Measurements from ENCODE around the gene KIF18A.

KIF18A gene

DNA sequence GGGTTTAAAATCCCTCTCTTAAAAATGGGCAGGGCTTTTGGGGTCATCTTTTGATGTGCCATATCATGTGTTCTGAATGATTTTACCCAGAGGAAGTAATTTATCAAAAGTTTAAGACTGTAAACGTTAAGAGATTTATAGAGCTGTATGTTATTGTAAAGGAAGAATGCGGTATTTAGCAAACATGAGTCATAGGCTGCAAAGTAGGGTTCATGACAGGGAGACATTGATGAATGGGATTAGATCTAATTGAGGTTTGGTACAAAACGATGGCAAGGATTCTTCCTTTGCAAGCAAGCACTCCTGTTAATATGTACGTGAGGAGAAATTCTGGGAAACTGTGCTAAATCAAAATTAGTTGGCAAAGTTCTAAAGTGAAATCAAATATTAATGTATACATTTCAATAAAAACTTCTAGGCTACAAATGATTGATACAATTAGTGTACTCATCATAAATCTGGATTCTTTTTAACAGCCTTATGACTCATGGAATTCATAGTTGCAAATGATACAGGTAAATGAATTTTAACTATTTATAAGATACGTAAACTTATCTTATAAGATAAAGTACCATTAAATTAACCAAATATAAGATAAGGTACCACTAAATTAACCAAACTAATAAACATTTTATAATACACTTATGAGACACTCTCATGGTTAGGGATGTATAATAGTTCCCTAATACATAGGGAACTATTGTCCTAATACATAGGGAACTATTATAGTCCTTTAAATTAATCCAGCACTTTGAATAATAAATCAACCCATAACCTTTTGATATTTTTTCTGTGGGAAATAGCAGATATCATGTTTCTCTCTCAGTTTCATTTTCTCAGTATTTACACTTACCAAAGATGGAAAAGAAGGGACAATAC is 58.4 kb downstream of the KIF18A start:
- no peak for DNase-seq (ENCODE audit: extremely low read depth in 1 of 2, low read depth in 1 of 2)

DNA sequence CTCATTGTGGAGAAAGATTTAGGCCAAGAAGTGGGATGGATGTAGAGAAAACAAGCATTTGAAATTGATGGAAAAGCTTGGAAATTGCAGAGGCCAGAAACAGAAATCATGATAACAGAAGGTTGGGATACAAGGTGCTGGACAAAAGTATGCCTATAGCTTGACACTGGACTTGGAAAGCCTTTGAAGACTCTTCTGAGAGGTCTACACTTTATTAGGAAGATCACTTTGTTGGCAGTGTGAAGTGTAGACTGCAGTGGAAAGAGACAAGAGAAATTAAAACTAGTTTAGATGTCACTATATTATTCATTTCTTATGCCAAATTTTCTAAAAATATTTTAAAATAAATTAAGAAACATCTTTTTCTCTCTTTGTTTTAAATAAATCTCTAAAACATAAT is 59.1 kb downstream of the KIF18A start:
- no peak for DNase-seq (ENCODE audit: extremely low read depth in 1 of 2, low read depth in 1 of 2)

DNA sequence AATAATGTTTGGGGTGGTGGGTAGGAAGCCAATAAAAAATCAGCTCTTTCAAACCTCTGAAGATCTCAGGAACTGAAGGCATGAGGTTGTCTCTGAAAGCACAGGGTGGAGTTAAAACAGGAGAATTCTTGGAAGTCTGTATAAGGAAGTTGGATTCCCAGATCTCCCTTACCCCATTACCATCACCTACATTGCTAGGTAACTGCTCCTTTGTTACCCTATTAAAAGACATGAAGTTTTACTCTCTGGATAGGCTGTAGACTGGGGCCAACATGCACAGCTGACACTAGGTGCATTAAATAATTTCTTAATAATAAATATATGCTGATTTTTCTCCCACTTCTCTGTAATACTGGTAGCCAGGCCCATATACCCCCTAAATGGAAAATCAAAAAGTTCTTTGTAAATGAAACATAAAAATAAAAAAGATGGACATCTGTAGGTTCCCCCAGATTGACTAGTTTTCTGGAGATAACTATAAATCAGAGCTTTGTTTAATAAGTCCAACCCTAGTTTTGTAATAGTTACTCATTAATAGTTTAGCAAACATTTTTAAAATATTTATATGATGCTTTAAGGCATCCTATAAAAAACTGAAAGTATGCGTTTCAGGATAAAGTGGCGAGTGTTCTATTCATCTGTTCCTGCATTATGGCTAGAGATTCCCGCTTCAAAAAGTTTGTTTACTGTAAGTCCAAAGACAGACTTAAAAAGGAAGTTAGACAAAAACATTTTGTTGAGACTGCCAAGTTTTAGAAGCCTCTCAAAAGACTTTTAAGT is 63.8 kb downstream of the KIF18A start:
- no peak for DNase-seq (ENCODE audit: extremely low read depth in 1 of 2, low read depth in 1 of 2)

DNA sequence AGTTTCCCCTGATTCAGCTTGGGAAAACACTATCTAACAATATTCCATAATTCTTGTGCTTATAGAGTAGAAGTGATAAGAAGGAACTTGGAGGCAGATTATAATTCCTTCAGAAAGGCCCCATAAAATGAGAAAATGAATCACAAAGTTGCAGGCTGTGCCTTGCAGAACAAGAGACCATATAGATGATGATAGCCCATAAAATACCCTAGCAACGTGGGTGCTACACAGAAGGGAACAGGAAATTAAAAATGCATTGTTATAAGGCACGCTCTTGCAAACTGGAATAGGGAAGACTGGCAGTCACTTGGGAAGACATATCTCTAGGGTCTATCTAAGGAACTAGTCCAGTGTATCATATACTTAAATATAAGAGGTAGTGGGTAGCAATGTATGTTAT is 67.6 kb downstream of the KIF18A start:
- DNase-seq (ENCODE audit: extremely low read depth in 1 of 2, low read depth in 1 of 2) = no peak

DNA sequence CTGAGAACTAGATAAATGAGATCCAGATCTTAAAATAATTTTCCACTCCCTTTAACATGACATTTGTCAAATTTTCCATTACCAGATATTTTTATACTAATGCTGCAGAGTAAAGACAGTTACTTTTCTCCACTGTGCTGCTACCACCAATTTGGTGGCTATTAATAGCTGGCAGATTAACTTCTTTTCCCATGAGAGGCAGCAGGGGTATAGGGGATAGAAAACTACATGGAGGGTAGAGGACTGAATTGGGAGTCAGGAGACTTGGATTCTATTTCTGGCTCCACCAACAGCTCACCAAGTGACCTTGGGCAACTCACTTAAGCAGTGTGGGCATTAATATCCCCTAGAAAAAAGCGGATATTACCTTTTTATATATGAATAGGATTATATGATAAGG is 69.2 kb downstream of the KIF18A start:
- no peak for DNase-seq (ENCODE audit: extremely low read depth in 1 of 2, low read depth in 1 of 2)

DNA sequence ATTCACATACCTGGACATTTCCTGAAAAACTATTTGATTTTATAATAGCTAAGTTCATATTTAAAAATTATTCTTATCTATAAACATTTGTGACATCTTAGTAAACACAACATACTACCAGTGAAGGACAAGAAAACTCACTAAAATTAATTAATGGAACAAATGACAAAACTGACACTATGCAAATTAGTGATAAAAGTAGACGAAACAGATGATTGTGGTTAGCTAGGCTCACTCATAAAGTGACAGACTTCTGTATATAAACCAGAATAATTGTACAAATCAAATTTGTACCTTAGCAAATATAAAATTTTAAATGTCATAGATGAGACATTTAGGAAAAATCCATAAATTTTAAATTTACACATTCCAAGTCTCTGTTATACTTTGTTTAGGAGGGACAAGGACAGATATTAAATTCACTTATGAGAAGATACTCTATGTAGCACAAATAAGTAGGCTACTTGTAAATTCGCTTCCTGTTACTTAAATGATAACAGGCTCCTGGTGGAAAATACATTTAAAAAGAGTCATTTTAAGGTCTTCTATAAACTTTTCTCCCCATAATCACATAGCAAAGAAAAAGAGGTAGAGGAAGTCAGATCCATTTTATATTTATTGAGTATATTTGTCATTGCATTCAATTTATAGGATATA is 81.2 kb downstream of the KIF18A start:
- DNase-seq (ENCODE audit: extremely low read depth in 1 of 2, low read depth in 1 of 2) = no peak

DNA sequence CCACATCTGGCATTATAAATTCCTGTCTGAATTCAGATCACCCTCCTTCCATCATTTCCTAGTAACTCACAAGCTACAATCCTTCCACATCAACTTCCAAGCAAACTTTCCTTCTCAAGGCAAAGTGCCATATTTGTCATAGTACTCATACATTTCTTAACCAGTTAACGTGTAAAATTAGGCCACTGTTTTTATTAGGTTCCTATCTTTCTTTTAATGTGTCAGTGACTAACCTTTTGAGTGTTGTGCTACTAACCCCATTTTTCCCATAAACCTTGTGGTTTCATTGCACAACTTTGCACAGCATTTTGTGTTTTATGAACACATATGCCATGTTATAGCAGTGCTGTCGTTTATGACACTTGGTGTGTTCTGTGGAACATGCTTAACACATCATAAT is 90.1 kb downstream of the KIF18A start:
- DNase-seq (ENCODE audit: extremely low read depth in 1 of 2, low read depth in 1 of 2) = no peak

DNA sequence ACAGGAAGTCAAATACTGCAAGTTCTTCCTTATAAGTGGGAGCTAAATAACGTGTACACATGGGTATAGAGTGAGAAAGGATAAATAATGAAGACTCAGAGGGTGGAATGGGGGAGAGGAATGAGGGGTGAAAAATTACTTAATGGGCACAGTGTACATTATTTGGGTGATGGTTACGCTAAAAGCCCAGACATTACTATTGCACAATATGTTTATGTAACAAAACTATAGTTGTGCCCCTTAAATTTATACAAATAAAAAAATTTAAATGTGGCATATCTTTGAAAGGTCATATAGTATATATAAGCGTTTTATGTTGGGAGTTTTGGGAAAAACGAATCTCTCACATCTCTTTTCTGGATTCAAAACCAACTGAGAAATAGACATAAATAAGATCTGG is 96.1 kb downstream of the KIF18A start:
- DNase-seq (ENCODE audit: extremely low read depth in 1 of 2, low read depth in 1 of 2) = no peak

DNA sequence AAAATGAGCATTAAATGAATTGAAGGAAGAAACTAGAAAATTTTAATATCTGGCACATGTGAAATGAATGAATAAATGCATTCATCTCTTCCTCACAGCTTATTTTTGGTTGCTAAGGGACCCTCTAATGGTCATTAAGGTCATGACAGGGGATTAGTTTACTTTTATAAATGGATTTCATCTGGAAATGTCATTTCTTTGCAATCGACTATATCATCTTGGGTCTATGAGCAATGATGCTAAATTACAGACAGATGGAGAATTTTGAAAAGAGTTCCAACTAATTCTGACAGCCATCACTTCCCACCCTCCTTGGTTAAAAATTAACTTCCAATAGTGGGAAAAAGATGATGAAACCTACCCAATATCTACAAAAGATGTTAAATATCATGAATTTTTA is 98.0 kb downstream of the KIF18A start:
- DNase-seq (ENCODE audit: extremely low read depth in 1 of 2, low read depth in 1 of 2) = no peak

DNA sequence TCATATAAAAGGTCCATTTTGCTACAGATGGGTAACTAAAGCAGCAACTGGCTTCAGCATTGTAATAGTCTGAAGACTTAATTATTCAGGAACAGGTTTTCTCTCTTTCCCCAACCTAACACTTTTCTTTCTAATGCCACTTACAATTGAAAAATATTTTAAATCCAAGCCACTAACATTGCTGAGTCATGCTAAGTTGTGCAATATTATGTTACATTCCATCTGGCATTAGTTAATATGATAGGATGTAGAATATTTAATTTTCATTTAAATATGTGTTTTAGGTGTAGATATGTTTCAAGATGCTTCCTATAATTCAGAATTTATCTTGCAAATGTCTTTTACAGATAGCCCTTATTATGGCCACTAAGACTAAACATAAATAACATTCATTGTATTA is 98.6 kb downstream of the KIF18A start:
- no peak for DNase-seq (ENCODE audit: extremely low read depth in 1 of 2, low read depth in 1 of 2)

DNA sequence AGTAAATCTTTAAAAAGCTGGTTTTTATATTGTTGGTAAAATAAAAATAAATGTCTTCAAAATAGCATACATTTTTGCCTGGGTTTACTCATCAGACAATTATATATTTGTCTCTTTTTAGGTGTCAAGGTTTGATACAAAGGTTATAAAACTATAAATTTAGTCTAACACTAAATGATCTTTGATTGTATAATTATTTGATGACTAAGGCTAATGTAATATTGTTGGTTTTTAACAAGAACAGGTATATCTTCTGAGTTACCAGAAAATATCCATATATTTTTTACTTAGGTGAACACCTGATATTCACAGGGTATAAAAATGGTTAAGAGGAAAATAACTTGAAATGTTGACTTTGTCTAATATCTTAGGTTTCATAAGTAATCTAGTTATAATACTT is 104.3 kb downstream of the KIF18A start:
- no peak for DNase-seq (ENCODE audit: extremely low read depth in 1 of 2, low read depth in 1 of 2)

DNA sequence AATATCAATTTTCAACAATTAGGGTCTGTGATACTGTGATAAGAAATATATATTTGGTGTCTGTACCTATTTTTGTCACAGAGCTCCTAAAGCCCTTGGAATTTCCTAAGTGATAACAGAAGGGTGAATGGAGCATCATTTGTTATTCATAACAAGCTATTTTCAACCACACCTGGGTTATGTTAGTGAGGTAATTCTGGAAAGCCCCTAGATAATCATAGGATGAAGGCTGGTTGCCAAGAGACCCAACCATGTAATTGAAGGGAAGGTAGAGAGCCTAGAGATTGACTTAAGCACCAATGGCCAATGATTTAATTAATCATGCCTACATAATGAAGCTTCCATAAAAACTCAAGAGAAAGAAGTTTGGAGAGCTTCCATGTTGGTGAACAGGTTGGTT is 109.4 kb downstream of the KIF18A start:
- no peak for DNase-seq (ENCODE audit: extremely low read depth in 1 of 2, low read depth in 1 of 2)

DNA sequence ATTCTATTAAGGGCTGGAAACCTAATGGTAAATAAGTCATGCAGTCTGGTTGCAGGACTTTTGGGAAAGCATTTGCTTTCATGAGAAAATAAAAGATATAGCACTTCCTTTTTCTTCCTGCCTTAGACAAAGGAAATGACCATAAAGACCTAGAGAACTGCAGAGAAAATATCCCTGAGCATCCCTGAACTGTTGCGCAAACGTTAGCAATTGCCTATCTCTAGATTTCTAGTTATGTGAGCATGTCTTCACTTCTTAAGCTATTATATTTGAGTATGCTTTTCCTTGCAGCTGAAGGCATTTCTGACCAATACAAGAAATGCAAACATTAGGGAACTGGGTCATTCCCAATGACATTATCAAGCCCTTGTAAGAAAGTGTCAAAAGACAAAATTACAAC is 110.6 kb downstream of the KIF18A start:
- DNase-seq (ENCODE audit: extremely low read depth in 1 of 2, low read depth in 1 of 2) = no peak

DNA sequence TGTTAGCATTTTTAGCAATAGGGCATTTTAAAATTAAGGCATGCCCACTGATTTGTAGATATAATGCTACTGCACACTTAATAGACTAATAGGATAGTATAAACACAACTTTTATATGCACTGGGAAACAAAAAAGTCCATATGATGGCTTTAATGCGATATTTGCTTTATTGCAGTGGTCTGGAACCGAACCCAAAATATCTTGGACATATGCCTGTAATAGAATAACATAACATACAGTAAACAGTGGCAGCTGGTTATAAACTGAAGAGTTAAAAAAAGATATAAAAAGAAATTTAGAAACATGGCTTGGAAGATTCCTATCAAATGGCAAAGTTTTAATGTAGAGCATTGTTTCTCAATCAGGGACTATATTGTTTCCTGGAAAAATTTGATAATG is 111.9 kb downstream of the KIF18A start:
- no peak for DNase-seq (ENCODE audit: extremely low read depth in 1 of 2, low read depth in 1 of 2)

DNA sequence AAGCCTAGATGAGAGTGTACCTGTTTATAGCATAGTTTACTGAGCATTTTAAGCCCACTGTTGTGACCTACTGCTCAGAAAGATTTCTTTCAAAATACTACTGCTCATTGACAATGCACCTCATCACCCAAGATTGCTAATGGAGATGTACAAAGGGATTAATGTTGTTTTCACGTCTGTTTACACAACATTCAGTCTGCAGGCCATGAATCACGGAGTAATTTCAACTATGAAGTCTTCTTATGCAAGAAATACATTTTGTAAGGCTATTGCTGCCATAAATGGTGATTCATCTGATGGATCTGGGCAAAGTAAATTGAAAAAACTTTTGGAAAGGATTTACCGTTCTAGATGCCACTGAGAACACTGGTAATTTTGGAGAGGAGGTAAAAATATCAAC is 112.9 kb downstream of the KIF18A start:
- DNase-seq (ENCODE audit: extremely low read depth in 1 of 2, low read depth in 1 of 2) = no peak

DNA sequence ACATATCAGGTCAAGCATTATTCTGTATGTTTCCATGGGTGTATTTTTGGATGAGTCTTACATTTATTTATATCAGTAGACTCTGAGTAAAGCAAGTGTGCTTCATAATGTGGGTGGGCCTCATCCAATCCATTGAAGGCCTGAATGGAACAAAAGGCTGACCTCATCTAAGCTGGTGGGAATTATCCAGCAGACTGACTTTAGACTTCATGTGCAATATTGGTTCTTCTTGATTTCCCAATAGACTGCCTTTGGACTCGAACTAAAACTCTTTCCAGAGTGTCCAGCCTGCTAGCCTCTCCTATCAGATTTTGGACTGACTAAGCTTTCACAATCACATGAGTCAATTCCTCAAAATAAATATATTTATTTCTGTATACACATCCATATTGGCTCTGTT is 116.2 kb downstream of the KIF18A start:
- no peak for DNase-seq (ENCODE audit: extremely low read depth in 1 of 2, low read depth in 1 of 2)

DNA sequence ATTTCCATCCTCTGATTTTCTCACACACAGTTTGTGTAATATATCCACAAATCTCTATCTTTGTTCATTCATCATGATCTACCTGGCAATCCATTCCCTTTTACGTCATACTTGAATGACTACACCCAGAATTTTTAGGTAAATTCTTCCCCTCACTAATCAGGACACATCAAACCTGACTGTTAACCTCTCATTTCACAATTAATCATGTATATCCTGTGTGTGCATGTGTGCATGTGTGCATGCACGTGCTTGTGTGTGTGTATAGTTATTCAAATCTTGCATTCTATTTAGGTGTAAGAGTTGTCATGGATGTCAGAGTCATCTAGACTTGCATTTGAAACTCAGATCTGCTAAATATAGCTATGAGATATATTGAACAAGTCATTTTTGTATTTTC is 130.4 kb downstream of the KIF18A start:
- DNase-seq (ENCODE audit: extremely low read depth in 1 of 2, low read depth in 1 of 2) = no peak

DNA sequence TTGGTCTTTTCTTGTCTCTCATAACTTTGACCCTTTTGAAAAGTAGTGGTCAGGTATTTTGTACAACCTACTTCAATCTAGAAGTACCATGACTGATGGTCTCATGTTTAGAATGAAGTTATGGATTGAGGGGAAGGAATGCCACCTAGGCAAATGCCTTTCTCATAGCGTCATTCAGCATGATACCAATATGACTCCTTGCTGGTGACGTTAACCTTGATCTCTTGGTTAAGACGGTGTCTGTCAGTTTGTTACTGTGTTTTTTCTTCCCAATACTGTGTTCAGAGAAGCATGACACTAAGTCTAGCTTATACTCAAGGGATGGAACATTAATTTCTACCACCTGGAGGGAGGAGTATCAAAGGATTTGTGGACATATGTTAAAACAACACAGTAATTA is 130.9 kb downstream of the KIF18A start:
- no peak for DNase-seq (ENCODE audit: extremely low read depth in 1 of 2, low read depth in 1 of 2)

DNA sequence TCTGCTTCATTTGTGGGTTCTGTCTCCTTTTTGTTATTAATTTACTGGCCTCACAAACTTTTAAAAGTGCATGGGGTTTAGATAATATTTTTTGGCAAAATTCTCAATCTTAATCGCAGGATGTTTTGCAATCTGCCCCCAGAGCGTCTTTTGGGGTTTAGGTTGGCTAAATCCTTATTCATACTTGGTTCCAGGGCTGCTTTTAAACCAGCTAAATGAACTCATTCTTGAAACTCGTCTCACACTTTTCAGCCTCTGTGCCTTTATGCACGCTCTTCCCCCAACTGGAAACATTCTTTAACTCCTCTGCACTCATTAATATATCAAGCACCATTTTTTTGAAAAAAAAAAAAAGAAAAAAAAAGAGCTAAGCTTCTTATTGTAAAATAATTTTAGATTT is 131.7 kb downstream of the KIF18A start:
- DNase-seq (ENCODE audit: extremely low read depth in 1 of 2, low read depth in 1 of 2) = no peak

DNA sequence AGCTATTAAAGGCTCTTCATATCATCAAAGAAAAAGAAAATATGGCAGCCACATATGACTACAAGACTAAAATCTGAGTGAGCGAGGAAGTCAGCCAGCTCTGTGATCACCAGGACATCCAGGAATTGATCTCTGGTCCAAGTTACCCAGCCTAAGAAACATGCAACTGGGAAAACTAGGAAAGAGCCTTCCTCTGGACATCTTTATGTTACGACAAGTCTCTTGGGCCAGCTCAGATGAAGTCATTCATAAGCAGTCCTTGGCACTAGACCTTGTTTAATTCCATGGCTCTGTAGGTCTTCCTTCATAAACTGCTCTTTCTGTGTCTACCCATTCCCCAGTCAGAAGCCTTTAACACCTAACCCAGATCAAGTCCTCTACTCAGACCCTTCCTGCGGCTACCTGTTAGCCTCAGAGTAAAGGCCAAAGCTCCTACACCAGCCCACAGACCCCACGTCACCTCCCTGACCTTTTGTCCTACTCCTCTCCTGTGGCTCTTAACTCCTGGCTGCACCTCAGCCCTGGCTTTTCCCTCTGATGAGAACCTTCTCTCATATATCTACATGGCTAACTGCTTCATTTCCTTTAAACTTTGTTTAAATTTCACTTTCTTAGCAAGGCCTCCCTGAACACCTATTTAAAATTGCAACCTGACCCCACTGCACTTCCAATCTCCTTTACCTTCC is 134.0 kb downstream of the KIF18A start:
- DNase-seq (ENCODE audit: extremely low read depth in 1 of 2, low read depth in 1 of 2) = no peak

DNA sequence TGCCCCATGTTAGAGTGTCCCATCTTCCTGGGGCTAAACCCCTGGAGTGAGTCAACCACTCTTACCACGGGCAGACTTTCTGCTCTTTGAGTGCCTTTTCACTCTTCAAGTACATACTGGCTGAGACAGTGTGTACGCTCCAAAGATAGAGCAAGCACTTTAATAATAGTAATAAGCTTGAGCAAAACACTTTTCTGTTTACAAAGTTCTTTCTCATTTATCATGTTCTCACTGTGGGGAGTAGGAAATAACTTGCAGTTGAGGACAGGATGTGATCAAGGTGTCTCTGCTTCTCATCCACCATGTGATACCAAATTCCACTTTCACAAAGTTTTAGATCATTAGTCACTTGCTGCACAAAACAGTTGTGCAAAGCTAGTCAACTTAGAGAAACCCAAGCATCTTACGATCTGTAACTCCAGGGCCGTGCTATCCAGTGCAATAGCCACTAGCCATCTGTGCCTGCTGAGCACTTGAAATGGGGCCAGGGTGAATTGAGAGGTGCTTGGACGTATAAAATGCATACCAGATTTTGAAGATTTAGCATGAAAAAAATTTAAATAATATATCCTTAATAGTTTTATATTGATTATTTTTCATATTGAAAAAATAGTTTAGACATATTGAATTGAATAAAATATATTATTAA is 135.3 kb downstream of the KIF18A start:
- DNase-seq (ENCODE audit: extremely low read depth in 1 of 2, low read depth in 1 of 2) = no peak
